Mucosa of descending colon (tissue), 3 donors: ENCODE results near the gene KIFBP. TPM values are rescaled to one million over a fixed set of nuclear protein-coding genes. Genes with fewer than 3 reads are reported as not detected.

Source experiments
- ATAC-seq: fragments of 200-7000 bp; cut with Tn5 transposase; one replicate; pipeline ENCODE4 v1.9.1; 2020; ENCODE audit warnings: mild to moderate bottlenecking, moderate library complexity
- DNase-seq, 3 donors: peaks; one replicate each; pipeline ENCODE4 v3.0.0-alpha.2; 2020
- H3K36me3 ChIP-seq: fragments of 200-600 bp; one replicate; pipeline ENCODE4 v1.8.0; 2021; ENCODE audit warnings: low read depth, mild to moderate bottlenecking
- H3K4me1 ChIP-seq: fragments of 200-600 bp; one replicate; pipeline ENCODE4 v1.8.0; 2021; ENCODE audit warnings: low read depth, mild to moderate bottlenecking
- H3K4me3 ChIP-seq: fragments of 200-600 bp; one replicate; pipeline ENCODE4 v1.8.0; 2021; ENCODE audit warnings: mild to moderate bottlenecking
- H3K9me3 ChIP-seq: fragments of 200-600 bp; one replicate; pipeline ENCODE4 v1.8.0; 2021; ENCODE audit warnings: mild to moderate bottlenecking
- CTCF ChIP-seq: fragments of 200-600 bp; IDR thresholded peaks from one replicate; pipeline ENCODE4 v1.8.0; 2022; ENCODE audit warnings: antibody characterized with exemption, mild to moderate bottlenecking
- intact Hi-C, 2 donors: fragments of 100-400 bp; cut with DNase I in 1 of 2; cut with micrococcal nuclease in 1 of 2; formaldehyde crosslinking; loops; one replicate each; pipeline versions ENCODE4 v1.11.0 to v1.11.1; 2022; cut with DNase I, micrococcal nuclease
- total RNA-seq, 3 donors: library from RNA; stranded (reverse); fragmentation: NEBNext Ultra II Directional in 2 of 3; extraction: Animal tissue kit (Norgen Biotek cat#: 25700) in 2 of 3; gene quantifications; one replicate each; pipeline versions ENCODE4 v1.2.1 to v1.2.4, GENCODE V29; 2021 to 2023
- donor health status: DM: no; HTN: no; CAD: no; lungs with moderate emphysema.
- donor health status: DM: no; HTN: no; CAD: no.
- donor health status: DM: no; HTN: yes; CAD: no.

The KIFBP gene
- total RNA-seq, 3 donors from 2014 or later: 15.7 to 24.0 (median 19.5) TPM

- TF ChIP-seq CTCF: no peak
- ATAC-seq: peak; percentile 64
- intact Hi-C loops: no loop called here
Measured at GRCh38 chr10:69056129-69056528, 67.5 kb downstream of the KIFBP start.

GRCh38 chr10:69056536-69057260, 68.1 kb downstream of the KIFBP start:
- Histone ChIP-seq H3K4me1 (no peaks in the 10 kb centered on the region), H3K9me3 (no peaks in the 10 kb centered on the region), H3K4me3 (no peak overlapping the region), H3K36me3 (no peaks in the 10 kb centered on the region)
- DNase-seq (no peak), ATAC-seq (no peak)
- intact Hi-C loops: no loop called here
- no peak for TF ChIP-seq CTCF

More at GRCh38 chr10:69056129-69056528, 67.5 kb downstream of the KIFBP start:
- Histone ChIP-seq H3K4me3 (no peak overlapping the region), H3K9me3 (no peaks in the 10 kb centered on the region), H3K36me3 (no peaks in the 10 kb centered on the region), H3K4me1 (no peaks in the 10 kb centered on the region)
- DNase-seq: peak in 1 of 3 donors; percentile 62

- ATAC-seq: peak; percentile 7
- Histone ChIP-seq H3K9me3 (no peaks in the 10 kb centered on the region), H3K4me3 (no peak overlapping the region), H3K36me3 (no peaks in the 10 kb centered on the region), H3K4me1 (no peaks in the 10 kb centered on the region)
- intact Hi-C loops: no loop called here
- peak; percentile 34 to 72 (median 49) for DNase-seq
- no peak for TF ChIP-seq CTCF
Measured at GRCh38 chr10:69057261-69057950, 68.8 kb downstream of the KIFBP start.

GRCh38 chr10:69057951-69058297, 69.3 kb downstream of the KIFBP start:
- no peak for ATAC-seq
- intact Hi-C loops: no loop called here
- Histone ChIP-seq H3K36me3 (no peaks in the 10 kb centered on the region), H3K4me1 (no peaks in the 10 kb centered on the region), H3K4me3 (no peak overlapping the region), H3K9me3 (no peaks in the 10 kb centered on the region)
- DNase-seq: no peak
- TF ChIP-seq CTCF: no peak

GRCh38 chr10:69060127-69060798, 71.7 kb downstream of the KIFBP start:
- H3K4me1 ChIP-seq: no peaks in the 10 kb centered on the region
- DNase-seq: no peak
- no peak for ATAC-seq
- no peak overlapping the region for H3K4me3 ChIP-seq
- no peak for TF ChIP-seq CTCF
- H3K36me3 ChIP-seq: no peaks in the 10 kb centered on the region
- intact Hi-C loops: no loop called here
- no peaks in the 10 kb centered on the region for H3K9me3 ChIP-seq
